Hepatocyte (in vitro differentiated cells): Measurements from ENCODE around the gene FLT1. TPM values are rescaled to one million over a fixed set of nuclear protein-coding genes. Genes with fewer than 3 reads are reported as not detected.

ENCODE experiments used
- DNase-seq: peaks from one replicate; pipeline ENCODE4 v3.0.0-alpha.2; 2016; ENCODE audit warnings: low spot score
- H2AFZ ChIP-seq: fragments of 200-600 bp; sonication (generic); 2 replicates; pipeline ENCODE4 v1.6.0; 2016; ENCODE audit warnings: antibody characterized with exemption, mild to moderate bottlenecking
- H3K27ac ChIP-seq: fragments of 200-600 bp; sonication (generic); 2 replicates; pipeline ENCODE4 v1.5.1; 2016; ENCODE audit warnings: mild to moderate bottlenecking
- H3K27me3 ChIP-seq: fragments of 200-600 bp; sonication (generic); 2 replicates; pipeline ENCODE4 v1.6.1; 2016
- H3K36me3 ChIP-seq: fragments of 200-600 bp; sonication (generic); replicated peaks from 2 replicates; pipeline ENCODE4 v1.5.1; 2016; ENCODE audit warnings: low read depth; ENCODE audit not compliant: insufficient read depth
- H3K4me1 ChIP-seq: fragments of 200-600 bp; sonication (generic); 2 replicates; pipeline ENCODE4 v1.5.1; 2016; ENCODE audit warnings: mild to moderate bottlenecking, moderate library complexity; ENCODE audit not compliant: insufficient read depth
- H3K4me2 ChIP-seq: fragments of 200-600 bp; sonication (generic); 2 replicates; pipeline ENCODE4 v1.6.0; 2016
- H3K4me3 ChIP-seq: fragments of 200-600 bp; sonication (generic); 2 replicates; pipeline ENCODE4 v1.5.1; 2016; ENCODE audit warnings: mild to moderate bottlenecking
- H3K79me2 ChIP-seq: fragments of 200-600 bp; sonication (generic); 2 replicates; pipeline ENCODE4 v1.6.0; 2017; ENCODE audit warnings: mild to moderate bottlenecking
- H3K9me2 ChIP-seq: fragments of 200-600 bp; sonication (generic); replicated peaks from 2 replicates; pipeline ENCODE4 v1.6.0; 2017; ENCODE audit warnings: mild to moderate bottlenecking; ENCODE audit not compliant: insufficient read depth
- H3K9me3 ChIP-seq: fragments of 200-600 bp; sonication (generic); 2 replicates; pipeline ENCODE4 v1.5.1; 2016; ENCODE audit warnings: low read depth, mild to moderate bottlenecking
- H4K20me1 ChIP-seq: fragments of 200-600 bp; sonication (generic); 2 replicates; pipeline ENCODE4 v1.6.0; 2016; ENCODE audit warnings: mild to moderate bottlenecking; ENCODE audit not compliant: insufficient read depth, poor library complexity, severe bottlenecking
- EZH2 ChIP-seq: fragments of 200-600 bp; sonication (generic); IDR thresholded peaks from 2 replicates; pipeline ENCODE4 v1.6.1; 2016; ENCODE audit warnings: antibody characterized with exemption, mild to moderate bottlenecking, borderline replicate concordance
- EZH2phosphoT487 ChIP-seq: fragments of 200-600 bp; sonication (generic); IDR thresholded peaks from one replicate; pipeline ENCODE4 v1.6.1; 2018; ENCODE audit warnings: antibody characterized with exemption, mild to moderate bottlenecking, low read depth, moderate library complexity; ENCODE audit not compliant: unreplicated experiment, severe bottlenecking
- WGBS: methylation state at CpG from one replicate; pipeline ENCODE4 v1.1.6; 2016; ENCODE audit warnings: low lambda C conversion rate; ENCODE audit errors: missing lambda C conversion rate; 5-methylcytosine and 5-hydroxymethylcytosine counted together
- polyA plus RNA-seq: library from polyadenylated mRNA; unstranded; fragments of >200 nt; fragmentation: Nextera tagmentation; extraction: Ambion mirVana; gene quantifications from 2 replicates; pipeline ENCODE4 v1.2.1, GENCODE V29; 2016
- total RNA-seq: library from RNA; depleted of rRNA; stranded (reverse); fragments of >200 nt; gene quantifications from 2 replicates; pipeline ENCODE4 v1.2.3, GENCODE V29; 2014
- TF ChIP-seq, protein P1 (sequence below): fragments of 200-600 bp; sonication (generic); IDR thresholded peaks from 2 replicates; pipeline ENCODE4 v1.5.1; 2016; ENCODE audit warnings: antibody characterized with exemption, mild to moderate bottlenecking; ENCODE audit not compliant: poor library complexity

FLT1 gene
- total and polyA plus RNA-seq, 2 experiments from 2014 or later, result 30.4 to 40.1 TPM

DNA sequence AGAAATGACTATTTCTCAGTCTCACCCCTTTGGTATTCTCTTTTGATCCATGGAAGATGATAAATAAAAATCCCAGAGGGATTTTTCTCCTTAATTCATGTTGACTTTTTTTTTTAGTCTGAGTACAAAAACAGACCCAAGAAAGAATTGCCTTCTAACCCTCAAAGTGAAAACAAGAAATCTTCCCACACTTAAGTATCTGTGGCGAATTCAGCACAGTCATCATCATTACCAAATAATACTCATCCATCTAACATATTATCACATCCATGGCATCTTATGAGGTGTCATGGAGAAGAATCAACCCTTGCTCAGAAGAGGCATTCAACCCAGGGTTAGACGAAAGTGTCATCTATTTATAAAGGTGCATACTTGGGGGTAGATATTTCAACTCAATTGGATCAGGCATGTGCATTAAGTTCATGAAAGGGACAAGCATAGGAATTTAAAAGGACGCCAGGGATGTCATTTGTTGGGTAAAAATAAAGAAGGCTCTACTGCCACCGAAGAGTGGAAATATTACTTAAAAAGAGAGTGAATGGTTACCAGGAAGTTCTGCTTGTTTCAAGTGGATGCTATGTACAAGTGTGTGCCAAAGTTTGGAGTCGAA, 101.9 kb downstream of the FLT1 start:
- Histone ChIP-seq H3K27ac (no peak overlapping the region), H3K36me3 (no peaks in the 10 kb centered on the region), H3K4me2 (no peak overlapping the region), H4K20me1 (no peaks in the 10 kb centered on the region), H3K27me3 (no peaks in the 10 kb centered on the region), H3K79me2 (no peaks in the 10 kb centered on the region), H2AFZ (no peak overlapping the region), H3K9me2 (no peaks in the 10 kb centered on the region), H3K4me1 (no peaks in the 10 kb centered on the region), H3K4me3 (no peak overlapping the region), H3K9me3 (no peaks in the 10 kb centered on the region)
- no peak for DNase-seq
- WGBS, result 87% methylated on average over 5 of the region's 5 CpGs
- TF ChIP-seq, protein P1, sequence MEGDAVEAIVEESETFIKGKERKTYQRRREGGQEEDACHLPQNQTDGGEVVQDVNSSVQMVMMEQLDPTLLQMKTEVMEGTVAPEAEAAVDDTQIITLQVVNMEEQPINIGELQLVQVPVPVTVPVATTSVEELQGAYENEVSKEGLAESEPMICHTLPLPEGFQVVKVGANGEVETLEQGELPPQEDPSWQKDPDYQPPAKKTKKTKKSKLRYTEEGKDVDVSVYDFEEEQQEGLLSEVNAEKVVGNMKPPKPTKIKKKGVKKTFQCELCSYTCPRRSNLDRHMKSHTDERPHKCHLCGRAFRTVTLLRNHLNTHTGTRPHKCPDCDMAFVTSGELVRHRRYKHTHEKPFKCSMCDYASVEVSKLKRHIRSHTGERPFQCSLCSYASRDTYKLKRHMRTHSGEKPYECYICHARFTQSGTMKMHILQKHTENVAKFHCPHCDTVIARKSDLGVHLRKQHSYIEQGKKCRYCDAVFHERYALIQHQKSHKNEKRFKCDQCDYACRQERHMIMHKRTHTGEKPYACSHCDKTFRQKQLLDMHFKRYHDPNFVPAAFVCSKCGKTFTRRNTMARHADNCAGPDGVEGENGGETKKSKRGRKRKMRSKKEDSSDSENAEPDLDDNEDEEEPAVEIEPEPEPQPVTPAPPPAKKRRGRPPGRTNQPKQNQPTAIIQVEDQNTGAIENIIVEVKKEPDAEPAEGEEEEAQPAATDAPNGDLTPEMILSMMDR, result no peak
- TF ChIP-seq EZH2 (no peak), EZH2phosphoT487 (no peak)

DNA sequence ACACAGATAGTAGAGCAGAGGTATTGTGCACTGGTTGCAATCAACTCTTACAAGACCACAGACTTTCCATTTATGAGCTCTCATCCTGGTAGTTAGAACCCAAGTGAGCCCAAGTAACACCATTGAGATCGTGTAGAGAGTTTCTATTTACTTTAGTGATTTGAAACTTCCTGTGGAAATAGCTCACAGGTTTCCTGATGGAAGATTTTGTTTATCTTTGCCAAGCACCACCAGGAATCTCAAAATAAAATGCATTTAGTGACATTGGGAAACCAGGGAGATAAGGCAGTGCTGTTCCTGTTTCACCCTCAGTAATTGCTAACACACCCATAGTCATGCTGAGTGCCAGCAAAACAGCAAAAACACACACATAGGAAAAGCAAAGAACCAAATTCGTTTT, 102.5 kb downstream of the FLT1 start:
- Histone ChIP-seq H2AFZ (no peak overlapping the region), H3K9me2 (no peaks in the 10 kb centered on the region), H4K20me1 (no peaks in the 10 kb centered on the region), H3K9me3 (no peaks in the 10 kb centered on the region), H3K27me3 (no peaks in the 10 kb centered on the region), H3K79me2 (no peaks in the 10 kb centered on the region), H3K4me3 (no peak overlapping the region), H3K4me1 (no peaks in the 10 kb centered on the region), H3K36me3 (no peaks in the 10 kb centered on the region), H3K4me2 (no peak overlapping the region), H3K27ac (no peak overlapping the region)
- 13% methylated on average over 2 of the region's 2 CpGs for WGBS
- TF ChIP-seq, protein P1, result no peak
- TF ChIP-seq EZH2phosphoT487, result no peak
- no peak for TF ChIP-seq EZH2
- no peak for DNase-seq

DNA sequence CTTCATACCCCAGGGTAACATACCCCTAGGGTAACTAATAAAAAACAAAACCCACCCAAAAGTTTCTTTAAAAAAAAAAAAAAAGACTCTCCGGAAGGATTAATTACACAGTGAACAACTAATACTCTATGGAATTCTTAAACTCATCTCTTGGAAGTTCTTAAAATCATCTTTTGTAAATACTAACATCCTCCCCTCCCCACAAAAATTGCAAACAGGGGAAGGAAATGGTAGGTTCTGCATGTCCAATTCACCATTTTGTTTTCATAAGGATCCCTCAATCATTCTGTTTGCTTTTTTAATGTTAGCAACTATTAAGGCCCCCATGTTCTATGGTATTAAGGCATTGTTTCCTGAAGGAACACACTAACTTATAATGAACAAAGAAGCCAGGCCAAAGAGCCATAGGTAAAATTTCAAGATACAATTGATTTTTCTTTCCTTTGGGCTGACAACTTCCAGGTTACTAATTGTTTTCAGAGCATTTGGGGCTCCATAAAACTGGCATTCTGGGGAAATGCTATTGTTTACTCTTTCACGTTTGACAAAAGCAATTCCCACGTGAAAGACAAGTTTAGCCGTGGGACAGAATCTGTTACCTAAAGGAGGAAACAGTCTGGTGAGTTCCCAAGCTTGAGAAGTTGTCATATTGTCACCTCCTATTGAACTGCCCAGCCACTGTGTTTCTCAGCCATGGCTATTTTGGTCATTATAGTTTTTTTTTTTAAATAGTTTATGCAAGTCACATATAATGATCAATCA, 107.0 kb downstream of the FLT1 start:
- Histone ChIP-seq H3K27ac (no peak overlapping the region), H3K36me3 (no peaks in the 10 kb centered on the region), H3K9me3 (no peaks in the 10 kb centered on the region), H3K9me2 (no peaks in the 10 kb centered on the region), H3K4me3 (no peak overlapping the region), H3K79me2 (no peaks in the 10 kb centered on the region), H2AFZ (no peak overlapping the region), H3K4me2 (no peak overlapping the region), H4K20me1 (no peaks in the 10 kb centered on the region), H3K27me3 (no peaks in the 10 kb centered on the region), H3K4me1 (no peaks in the 10 kb centered on the region)
- WGBS, result 56% methylated on average over 4 of the region's 4 CpGs
- TF ChIP-seq, protein P1, result no peak
- TF ChIP-seq EZH2 (no peak), EZH2phosphoT487 (no peak)
- DNase-seq, result no peak
